ENCODE data around the gene PACRG.

DNA sequence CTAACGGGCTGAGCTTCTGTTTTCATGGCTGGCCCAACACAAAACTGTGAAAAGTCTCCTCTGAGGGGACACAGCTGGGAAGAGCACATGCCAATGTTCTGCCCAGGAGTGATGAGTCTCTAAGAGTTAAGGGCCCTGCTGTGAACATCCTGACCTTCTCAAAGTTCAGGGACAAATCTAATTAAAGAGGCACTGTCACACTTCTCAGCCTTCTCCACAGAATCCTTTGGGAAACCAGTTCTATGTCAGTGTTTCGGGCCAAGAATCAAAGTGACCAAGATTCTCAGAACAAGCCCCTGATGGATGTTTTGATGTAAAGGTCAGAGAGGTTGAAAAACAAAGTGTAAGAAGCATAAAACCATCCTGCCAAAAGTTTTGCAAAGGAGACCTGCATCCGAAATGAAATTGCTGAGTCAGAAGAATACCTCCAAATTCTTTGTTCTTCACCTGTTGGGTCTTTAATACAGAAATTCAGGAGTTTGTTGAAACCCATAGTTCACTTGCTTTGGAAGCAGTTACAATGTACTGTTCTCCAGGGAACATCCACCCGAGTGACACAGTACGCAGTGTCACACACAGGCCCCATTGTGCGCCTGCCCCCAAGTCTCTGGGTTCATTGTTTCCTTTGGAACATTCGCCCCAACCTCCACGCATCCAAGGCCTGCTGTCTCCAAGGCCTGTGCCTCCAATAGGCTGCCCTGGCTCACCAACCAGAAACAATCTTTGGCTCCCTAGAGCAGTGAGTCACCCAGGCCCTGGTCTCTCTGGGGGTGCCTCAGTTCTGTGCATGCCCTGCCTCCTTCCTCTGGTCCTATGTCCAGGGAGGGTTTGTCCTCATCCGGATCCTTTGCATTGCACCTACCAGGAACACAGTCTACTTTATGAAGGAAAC lies 621.3 kb downstream of the PACRG start:
- TF ChIP-seq POLR2A (IDR thresholded peaks at IDR 0.05) (no peak), CTCF (IDR thresholded peaks at IDR 0.05) (no peak), EP300 (IDR thresholded peaks at IDR 0.05) (no peak), POLR2AphosphoS5 (IDR thresholded peaks at IDR 0.05) (no peak)

All from upper lobe of left lung (tissue), 4 donors.